HG03342 (cell line): ENCODE data around the gene ERCC4.
A peak's percentile ranks its signal among the peaks of the same experiment; 100 is the strongest.

Experiments used
- ATAC-seq: cut with Tn5 transposase; IDR thresholded peaks from one replicate; pipeline ENCODE4 v1.9.1; 2021; ENCODE audit warnings: mild to moderate bottlenecking, moderate library complexity; ENCODE audit not compliant: unreplicated experiment

Gene ERCC4

DNA sequence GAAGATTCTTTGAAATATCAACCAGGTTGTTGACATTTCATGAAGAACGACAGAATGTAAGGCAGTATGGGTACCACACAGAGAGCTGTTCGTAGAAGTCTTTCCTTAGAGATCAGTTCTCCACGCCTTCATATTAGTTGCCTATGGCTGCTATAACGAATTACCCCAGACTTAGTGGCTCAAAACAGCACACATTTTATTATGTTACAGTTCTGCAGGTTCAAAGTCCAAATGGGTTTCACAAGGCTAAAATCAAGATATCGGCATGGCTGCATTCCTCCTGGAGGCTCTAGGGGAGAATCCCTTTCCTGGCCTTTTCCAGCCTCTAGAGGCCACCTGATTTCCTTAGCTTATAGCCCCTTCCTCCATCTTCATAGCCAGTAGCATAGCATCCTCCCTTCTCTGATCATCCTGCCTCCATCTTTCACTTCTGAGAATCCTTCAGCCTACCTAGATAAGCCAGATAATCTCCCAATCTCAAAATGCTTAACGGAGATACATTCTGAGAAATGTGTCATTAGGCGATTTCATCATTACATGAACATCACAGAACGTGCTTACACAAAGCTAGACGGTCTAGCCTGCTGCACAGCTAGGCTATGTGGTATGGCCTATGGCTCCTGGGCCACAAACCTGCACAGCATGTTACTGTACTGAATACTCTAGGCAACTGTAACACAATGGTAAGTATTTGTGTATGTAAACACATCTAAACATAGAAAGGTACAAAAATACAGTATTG lies 26.0 kb downstream of the ERCC4 start:
- ATAC-seq: no peak

DNA sequence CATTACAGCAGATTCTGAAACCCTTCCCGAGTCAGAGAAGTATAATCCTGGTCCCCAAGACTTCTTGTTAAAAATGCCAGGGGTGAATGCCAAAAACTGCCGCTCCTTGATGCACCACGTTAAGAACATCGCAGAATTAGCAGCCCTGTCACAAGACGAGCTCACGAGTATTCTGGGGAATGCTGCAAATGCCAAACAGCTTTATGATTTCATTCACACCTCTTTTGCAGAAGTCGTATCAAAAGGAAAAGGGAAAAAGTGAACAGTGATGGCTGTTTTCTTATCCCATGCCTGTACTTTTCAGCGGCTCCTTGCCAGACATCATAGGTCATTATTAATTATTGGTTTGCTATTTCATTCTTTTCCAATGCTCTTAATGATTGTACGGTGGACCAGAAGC lies 28.1 kb downstream of the ERCC4 start:
- no peak for ATAC-seq

DNA sequence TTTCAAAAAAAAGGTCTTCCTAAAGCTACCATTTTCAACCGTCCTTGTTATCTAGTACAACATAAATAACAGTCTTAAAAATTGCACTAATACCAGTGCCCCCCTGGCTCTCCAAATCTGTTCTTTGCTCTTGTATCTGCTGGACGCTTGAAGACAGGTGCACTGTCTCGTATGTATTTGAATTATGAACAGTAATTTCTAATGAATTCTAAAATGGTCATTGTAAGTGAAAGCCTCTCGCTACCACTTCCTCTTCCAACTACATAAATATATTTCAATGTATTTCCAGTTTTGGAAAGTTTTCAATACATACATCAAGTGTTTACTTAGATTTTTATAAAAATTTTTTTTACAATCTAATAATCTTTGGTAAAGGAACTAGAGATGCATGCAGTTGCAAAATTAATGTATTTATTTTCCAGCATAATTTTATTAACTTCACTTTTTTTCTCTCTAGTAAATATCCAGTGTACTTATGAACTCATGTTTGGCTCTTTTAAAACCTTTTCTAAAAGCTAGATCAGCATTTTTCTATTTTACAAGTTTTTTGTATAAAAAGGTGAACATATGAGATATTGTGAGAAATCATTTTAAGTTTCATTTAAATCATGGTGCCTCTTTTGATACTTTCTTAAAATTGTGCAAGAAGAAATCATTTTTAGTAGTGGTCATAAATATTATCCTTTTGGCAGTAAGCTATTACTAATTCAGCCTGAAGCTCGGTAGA lies 31.0 kb downstream of the ERCC4 start:
- ATAC-seq: no peak

DNA sequence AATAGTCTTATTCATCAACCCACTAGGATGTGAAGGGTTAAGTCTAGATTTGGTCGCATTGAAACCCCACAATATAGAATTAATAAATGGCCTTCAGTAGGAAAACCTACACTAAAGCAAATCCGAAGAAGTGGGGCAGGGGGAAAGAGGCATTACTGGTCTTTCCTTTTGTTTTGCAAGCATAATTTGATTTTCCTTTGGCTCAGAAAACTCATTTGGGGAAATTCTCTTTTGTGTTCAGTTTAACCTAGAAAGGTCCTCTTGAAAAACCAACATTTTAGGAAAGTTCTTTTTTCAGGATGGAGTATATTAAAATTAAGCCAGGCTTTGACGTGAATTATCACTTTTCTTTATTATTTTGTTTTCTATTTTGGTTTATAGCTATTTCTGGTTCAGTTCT lies 31.7 kb downstream of the ERCC4 start:
- no peak for ATAC-seq

DNA sequence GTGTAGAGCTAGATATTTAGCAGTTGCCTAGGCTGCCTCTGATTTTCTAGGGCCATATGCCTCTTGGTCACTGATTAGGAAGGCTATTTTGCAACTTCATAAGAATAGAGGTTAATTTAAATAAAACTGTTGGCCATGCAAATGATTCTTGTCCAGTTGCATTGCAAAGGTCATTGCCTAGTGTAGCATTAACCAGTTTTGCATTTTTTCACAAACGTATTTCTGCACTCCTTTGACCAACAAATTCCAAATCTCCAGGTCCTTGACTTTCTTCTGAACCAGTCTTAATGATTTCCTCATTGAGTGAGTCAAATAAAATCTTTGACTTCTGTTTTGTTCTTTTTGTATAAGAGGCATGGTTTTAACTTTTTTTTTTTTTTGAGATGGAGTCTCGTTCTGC lies 33.5 kb downstream of the ERCC4 start:
- ATAC-seq: no peak

DNA sequence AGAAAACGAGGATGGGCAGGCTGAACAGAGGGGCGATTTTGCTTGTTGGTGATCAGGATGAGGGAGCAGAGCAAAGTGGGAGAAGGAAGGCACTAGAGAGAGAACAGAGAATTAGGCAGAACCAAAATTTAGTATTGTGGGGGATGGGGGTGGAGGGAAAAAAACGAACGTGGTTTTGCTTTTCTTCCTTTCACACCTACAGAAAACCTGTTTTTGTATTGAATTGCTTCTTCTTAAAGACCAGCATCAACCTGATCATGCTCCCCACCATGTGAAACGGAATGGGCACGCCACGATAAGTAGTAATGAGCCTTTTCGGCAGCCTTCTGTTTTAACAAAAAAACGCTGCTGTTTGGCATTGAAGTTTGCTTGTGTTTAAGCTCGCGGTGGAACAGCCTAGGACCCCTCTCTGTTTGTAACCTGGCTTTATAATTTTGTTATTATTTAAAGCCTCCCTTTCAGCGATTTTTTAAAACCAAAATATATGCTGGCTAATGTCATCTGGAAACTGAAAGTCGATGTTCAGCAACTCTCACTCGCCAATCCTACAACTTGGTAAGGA lies 36.8 kb downstream of the ERCC4 start:
- ATAC-seq: no peak

DNA sequence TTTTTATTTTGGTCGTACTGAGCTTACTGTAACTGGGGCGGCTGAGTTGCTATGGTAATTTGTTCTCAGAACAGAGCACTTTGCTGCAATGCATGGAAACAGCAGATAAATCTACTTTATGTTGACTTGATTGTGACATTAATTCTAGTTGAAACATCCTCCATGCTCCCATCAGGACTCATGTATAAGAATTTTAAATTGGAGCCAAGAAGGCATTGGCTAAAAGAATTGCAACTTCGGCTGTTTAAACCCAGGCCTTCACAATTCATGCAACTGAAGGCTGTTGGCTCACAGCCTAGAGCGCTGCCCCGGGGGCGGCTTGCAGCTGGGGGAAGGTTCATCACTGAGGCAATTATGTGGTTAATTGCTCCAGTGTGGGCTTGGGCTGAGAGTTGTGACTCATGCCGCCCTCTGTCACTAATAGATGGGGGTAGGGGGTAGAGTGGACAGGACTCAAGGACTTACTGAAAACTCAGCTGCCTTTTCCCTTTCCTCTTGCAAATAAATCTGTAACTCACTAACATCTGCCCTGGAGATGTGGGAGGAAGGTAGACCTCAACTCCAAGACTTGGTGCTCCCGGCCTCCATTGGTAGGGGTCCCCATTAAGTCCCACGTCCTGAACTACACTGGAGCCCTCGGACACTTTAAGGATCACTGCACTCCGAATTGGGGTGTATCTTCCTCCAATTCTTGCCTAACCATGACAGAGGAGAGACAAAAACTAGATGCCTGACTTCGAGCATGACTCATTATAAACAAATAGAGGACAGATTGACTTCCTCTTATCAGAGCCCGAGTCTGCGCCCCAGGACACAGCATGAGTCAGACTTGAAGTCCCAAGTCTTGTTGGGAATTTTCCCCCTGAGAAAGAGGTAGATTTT lies 37.5 kb downstream of the ERCC4 start:
- ATAC-seq: peak; percentile 77

DNA sequence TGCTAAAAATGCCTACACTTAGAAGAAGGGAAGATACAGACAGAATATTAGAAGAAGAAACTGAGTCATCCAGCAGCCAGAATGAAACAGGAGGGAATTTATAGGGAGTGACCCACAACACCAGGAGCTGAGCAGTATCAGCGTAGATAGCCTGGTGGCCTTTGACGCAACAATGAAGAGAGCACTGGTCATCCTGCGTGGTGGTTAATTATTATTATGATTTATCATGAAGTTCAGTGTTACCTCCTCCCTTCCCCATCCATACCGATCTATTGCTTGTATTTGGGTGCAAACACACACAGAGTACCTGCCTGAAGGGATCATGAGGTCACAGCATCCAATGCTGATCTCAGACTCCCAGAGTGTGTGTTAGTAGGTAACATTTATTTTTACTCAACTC lies 38.5 kb downstream of the ERCC4 start:
- no peak for ATAC-seq

DNA sequence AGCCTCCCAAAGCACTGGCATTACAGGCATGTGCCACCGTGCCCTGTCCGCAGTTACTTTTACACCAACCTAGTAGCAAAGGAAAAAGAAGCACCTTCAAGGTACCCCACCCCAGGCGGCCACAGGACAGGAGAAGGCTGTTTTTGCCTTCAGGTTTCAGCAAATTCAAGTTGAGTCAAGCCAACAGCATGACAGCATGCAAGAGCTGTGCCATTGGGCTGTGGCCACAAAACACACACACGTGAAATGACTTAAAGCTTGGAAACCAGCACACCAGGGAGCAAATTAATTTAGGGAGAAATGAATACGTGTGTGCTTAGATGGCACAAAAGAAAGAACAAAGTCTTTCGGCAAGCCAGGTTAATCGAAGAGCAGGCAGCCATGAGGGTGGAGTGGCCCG lies 39.7 kb downstream of the ERCC4 start:
- no peak for ATAC-seq

DNA sequence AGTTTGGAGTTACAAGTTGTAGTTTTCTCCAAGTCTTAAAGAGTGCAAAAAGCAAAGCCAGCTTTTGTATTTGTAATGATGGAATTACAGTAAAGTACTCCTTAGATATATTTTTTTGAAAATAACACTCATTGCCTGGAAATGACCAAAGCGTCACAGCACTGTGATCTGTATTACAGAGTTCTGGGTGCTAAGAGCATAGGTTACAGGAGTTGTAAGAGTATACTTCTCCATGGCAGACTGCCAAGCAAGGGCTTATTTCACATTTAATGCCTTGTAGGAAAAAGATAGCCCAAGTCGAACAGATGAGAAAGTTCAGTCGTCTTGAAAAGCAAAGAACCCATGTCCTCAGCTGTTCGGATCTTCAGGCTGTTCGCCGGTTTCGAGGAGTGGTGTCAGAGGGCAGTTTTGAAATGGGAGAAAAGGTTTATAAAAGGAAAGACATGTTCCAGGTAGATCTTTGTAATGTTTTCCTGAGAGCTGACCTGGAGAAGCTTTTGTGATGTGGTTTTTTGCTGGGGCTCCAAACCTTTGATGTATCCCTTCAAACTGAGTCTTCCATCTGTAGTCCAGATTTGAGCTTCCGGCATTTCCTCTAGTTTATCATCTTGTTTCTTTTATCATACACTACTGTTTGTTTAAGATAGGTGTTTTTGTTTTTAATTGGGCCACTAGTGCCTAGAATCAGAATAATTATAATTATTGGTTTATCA lies 41.3 kb downstream of the ERCC4 start:
- ATAC-seq: no peak

DNA sequence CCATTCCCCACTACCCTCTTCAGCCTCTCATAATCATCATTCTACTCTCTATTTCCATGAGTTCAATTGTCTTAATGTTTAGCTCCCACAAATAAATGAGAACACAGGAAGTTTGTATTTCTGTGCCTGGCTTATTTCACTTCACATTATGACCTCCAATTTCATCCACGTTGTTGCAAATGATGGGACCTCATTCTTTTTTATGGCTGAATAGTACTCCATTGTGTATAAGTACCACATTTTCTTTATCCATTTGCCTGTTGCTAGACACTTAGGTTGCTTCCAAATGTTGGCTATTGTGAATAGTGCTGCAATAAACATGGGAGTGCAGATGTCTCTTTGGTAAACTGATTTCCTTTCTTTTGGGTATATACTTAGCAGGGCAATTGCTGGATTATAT lies 42.3 kb downstream of the ERCC4 start:
- no peak for ATAC-seq

DNA sequence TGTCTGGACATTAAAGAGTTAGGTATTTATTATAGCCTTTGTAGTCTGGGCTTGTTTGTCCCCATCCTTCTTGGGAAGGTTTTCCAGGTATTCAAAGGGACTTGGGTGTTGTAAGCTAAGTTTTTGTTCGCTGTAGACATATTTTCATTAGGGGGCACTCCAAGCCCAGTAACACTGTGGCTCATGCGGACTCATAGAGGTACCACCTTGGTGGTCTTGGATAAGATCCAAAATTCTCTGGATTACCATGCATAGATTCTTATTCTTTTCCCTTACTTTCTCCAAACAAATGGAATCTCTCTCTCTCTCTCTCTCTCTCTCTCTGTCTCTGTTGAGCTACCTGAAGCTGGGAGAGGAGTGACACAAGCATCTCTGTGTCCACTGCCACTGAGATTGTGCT lies 48.9 kb downstream of the ERCC4 start:
- no peak for ATAC-seq

DNA sequence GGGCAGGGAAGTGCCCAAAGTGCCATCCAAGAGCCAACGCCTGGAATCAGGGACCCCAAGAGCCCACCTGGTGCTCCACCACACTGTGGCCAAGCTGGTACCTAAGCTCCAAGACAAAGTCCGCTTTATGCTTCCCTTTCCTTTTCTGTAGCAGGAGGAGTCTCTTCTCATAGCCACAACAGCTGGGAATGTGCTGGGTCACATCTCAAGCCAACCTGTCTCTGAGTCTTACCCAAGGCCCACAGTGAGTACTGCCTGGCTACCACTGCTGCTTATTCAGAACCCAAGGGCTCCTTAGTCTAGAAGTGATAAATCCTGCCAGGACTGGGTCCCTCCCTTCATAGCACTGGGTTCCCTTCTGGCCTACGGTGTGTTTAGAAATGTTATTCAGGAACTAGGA lies 49.8 kb downstream of the ERCC4 start:
- no peak for ATAC-seq

DNA sequence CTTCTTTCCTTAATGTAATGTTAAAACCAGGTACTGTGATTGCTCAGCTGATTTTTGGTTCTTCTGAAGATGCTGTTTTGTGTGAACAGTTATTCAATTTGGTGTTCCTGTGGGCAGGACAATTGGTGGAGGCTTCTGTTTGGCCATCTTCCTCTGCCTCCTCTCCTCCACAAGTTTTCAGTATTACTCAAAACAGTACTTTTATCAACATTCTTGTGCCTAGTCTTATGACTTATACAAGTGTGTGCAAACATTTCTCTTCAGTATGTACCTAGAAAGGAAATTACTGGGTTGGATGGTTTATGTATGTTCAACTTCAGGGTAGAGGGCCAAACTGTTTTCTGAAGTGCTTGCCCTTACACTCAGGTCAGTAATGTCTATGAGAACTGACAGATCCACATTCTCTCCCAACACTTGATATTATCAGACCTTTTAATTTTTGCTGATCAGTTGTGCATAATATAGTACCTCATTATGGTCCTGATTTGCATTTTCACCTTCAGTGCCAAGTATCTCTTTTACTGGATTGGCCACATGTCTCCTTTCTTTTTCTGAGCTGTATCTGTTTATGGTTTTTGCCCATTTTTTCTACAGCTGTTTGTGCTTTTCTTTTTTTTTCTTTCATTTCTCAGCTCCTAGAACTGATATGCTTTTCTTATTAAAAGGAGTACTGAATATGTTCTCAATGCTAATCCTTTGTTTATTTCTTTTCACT lies 50.9 kb downstream of the ERCC4 start:
- no peak for ATAC-seq

DNA sequence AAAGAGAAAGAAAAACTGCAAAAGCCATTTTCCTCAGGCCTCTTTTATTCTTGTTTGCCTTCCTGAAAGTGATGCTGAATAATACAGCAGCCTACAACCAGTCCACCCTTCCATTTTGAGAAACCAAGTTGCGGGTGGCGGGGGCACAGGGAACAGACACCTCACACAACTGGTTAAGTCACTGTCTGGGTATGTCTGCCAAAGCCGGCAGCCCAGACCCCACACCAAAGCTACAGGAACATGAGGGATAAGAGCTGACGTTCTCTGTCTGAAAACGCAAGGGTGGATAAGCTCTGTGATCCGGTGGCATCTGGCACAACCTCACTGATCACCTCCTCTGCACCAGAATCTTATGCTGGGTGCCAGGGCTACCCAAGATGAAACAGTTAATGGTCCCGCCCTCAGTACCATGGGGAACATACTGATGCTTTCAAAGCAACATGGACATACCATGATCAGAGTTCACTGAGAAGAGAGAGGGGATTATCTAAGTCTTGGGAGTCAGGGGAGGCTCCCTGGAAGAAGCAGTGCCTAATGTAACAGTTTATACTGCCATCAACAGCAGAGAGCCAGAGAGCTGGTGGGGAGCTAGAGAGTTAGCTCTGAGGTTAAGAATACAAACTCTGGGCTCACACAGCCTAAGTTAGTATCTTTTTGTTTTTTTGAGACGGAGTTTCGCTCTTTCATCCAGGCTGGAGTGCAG lies 53.5 kb downstream of the ERCC4 start:
- ATAC-seq: no peak

DNA sequence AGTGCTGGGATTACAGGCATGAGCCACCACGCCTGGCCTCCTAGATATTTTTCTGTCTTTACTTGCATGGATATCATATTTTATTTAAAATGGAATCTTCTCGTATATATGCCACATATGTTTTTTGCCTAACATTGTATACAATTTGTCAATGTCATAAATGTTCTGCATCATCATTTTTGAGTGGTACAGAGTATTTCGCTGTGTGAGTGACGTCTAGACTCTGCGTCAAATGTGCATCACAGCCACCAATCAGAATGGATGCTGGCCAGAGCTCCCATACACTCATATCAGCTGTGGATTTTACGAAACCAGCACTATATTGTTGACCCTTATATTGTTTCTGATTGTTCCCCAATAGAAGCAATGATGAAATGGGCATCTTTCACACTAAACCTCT lies 57.2 kb downstream of the ERCC4 start:
- no peak for ATAC-seq

DNA sequence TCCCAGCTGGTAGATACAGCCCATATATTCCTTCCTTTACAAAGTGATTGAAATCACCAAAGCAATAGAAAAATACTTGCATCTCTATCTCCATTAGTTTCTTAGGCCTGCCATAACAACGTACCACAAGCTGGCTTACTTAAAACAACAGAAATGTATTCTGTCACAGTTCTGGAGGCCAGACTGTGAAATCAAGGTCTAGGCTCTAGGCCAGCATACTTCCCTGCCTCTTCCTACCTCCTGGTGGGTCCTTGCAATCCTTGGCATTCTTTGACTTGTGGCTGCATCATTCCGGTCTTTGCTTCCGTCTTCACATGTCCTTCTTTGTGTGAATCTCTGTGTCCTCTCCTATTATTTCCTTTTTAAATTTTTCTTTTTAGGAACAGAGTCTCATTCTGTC lies 62.5 kb downstream of the ERCC4 start:
- no peak for ATAC-seq

DNA sequence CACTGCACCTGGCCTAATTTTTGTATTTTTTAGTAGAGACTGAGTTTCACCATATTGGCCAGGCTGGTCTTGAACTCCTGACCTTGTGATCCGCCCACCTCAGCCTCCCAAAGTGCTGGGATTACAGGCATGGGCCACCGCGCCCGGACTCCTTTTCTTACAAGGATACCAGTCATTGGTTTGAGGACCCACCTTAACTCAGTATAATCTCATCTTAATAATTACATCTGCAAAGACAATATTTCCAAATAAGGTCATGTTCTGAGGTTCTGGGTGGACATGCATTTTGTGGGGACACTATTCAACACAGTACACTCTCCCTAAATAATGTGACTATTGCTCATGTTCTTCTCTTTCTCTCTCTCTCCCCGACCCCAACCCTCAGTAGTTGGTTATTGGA lies 63.7 kb downstream of the ERCC4 start:
- ATAC-seq: no peak

DNA sequence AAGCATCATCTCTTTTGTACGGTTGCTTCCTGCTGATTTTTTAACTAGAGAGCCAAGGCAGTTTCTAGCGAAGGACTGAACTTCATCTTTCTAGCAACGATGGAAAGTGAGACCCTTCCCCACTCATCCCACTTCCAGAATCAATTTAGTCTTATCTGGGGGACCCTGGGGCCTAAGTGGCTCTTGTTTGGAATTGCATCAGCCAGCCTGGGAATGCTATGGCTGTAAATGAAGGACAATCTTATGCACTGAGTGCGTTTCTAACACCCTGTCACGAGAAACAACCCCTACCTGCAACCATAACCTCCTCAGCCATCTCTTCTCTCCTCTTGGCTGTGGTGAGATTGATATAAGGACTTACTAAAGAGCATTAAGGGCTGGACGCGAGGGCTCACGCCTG lies 64.8 kb downstream of the ERCC4 start:
- no peak for ATAC-seq

DNA sequence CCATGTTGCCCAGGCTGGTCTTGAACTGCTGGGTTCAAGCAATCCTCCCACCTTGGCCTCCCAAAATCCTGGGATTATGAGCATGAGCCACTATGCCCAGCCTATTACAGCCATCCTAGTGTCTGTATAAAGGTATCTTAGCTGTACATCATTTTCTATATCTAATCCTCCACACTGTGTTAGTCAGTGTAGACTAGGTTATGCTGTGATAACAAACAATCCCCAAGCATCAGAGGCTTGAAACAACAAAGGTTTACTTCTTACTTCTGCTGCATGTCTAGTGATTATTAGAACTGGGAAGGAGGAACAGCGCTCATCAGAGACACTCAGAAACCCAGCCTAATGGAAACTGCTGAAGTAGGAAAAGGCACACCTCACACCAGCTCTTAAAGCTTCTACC lies 68.1 kb downstream of the ERCC4 start:
- ATAC-seq: no peak
